PC-9 (cell line): ENCODE measurements around the gene ELAPOR1.

Experiments
- CTCF ChIP-seq: fragments of 200-600 bp; sonication (generic); conservative IDR thresholded peaks from 2 replicates; pipeline ENCODE4 v1.6.1; 2017; ENCODE audit warnings: mixed run types, antibody characterized with exemption, mild to moderate bottlenecking, moderate library complexity
- EZH2 ChIP-seq: fragments of 200-600 bp; sonication (generic); IDR thresholded peaks from 2 replicates; pipeline ENCODE4 v1.8.0; 2017; ENCODE audit warnings: antibody characterized with exemption, low read depth

GRCh38 chr1:109104364-109105151, 9.4 kb upstream of the ELAPOR1 start:
- TF ChIP-seq EZH2 = no peak
- TF ChIP-seq CTCF = no peak
